ENCODE results near the gene EFCAB11. TPM values are rescaled to one million over a fixed set of nuclear protein-coding genes. Genes with fewer than 3 reads are reported as not detected.
A peak's percentile ranks its signal among the peaks of the same experiment; 100 is the strongest.

Gene EFCAB11
- total and polyA plus RNA-seq, 2 of the 4 experiments (the other 2 are of a cell fraction), result 2.2 to 5.3 TPM

- peak overlapping the region; percentile 88 for H4K5ac ChIP-seq (ENCODE audit: low read depth, low read length)
- peak overlapping the region; percentile 45 for H3K14ac ChIP-seq (replicated peaks; ENCODE audit: low read depth, low read length)
- intact Hi-C loops (cut with micrococcal nuclease), result loop anchor here (2.0 to 10.0 kb wide), 4 partner anchors 99 to 494 kb away; partner anchors contain the start of gene FOXN3
- no peaks in the 10 kb centered on the region for H3K27me3 ChIP-seq (ENCODE audit: control insufficient read depth, insufficient read depth, low read length)
- peak overlapping the region; percentile 97 for H2BK120ac ChIP-seq (ENCODE audit: low read depth, low read length)
- H3K4ac ChIP-seq (ENCODE audit: low read depth, low read length), result peak overlapping the region; percentile 97
- peak overlapping the region; percentile 97 for H4K91ac ChIP-seq (ENCODE audit: insufficient read depth, low read depth, low read length)
- no peaks in the 10 kb centered on the region for H4K20me1 ChIP-seq (ENCODE audit: insufficient read depth, low read length)
- H3K4me1 ChIP-seq (ENCODE audit: control insufficient read depth, insufficient read depth, low read length), result peaks cover 25% of the 10 kb centered on the region
- peak overlapping the region; percentile 65; the same call in 2 of the 3 replicates for H2BK15ac ChIP-seq (ENCODE audit: low read depth, low read length)
- dilution Hi-C loops (cut with HindIII; ENCODE audit: low sequenced_read_pairs, unreplicated experiment), result no loop called here
- ChIA-PET POLR2A (ENCODE audit: unreplicated experiment) (no interaction called here), CTCF (interaction anchor here (0.7 to 1.0 kb wide), 2 partner anchors 607 to 870 kb away, joined by 3 to 4 read pairs; no protein-coding TSS in a partner anchor)
- H3K56ac ChIP-seq (ENCODE audit: extremely low read depth, insufficient read depth, low read length), result peak overlapping the region; percentile 79
- H3K9me1 ChIP-seq (ENCODE audit: insufficient read depth, low read length), result peaks cover 14% of the 10 kb centered on the region
- peak overlapping the region; percentile 75 for H3K9ac ChIP-seq (ENCODE audit: low read depth, low read length)
- in situ Hi-C loops (cut with MboI; ENCODE audit: low sequenced_read_pairs), result loop anchor here (5.0 to 10.0 kb wide), 3 partner anchors 294 to 866 kb away; no protein-coding TSS in a partner anchor
- peaks cover 8 to 13% of the 10 kb centered on the region in 2 experiments; a peak in 1 of 4 replicates for H3K79me1 ChIP-seq (ENCODE audit: low read depth in 1 of 2, low read length in 2 of 2)
- peak overlapping the region; percentile 95 for H2BK5ac ChIP-seq (ENCODE audit: low read depth, low read length, poor library complexity, severe bottlenecking)
- DNase-seq (peak; percentile 75), ATAC-seq (ENCODE audit: low read depth) (peak; percentile 59)
- H2AK9ac ChIP-seq (replicated peaks; ENCODE audit: low read depth, low read length, poor library complexity), result peak overlapping the region; percentile 58
- peak overlapping the region; percentile 60 for H2AFZ ChIP-seq (replicated peaks; ENCODE audit: low read length, poor library complexity)
- no peaks in the 10 kb centered on the region for H3K9me3 ChIP-seq (ENCODE audit: control insufficient read depth, insufficient read depth, low read length)
- TF ChIP-seq CEBPB (IDR thresholded peaks at IDR 0.05; ENCODE audit: low read depth, low read length) (no peak), USF2 (IDR thresholded peaks at IDR 0.05; ENCODE audit: low read depth, low read length) (peak; percentile 48)
- 83% methylated on average over 1 of the region's 11 CpGs; no CpG with 5 or more reads in 1 of the 2 experiments for WGBS, 2 experiments (ENCODE audit: extremely low coverage in 2 of 2, insufficient read length in 1 of 2)
- peak overlapping the region; percentile 96 for H2BK20ac ChIP-seq (ENCODE audit: low read depth, low read length)
- peak overlapping the region; percentile 63 for H2AK5ac ChIP-seq (ENCODE audit: low read depth, low read length)
- no peaks in the 10 kb centered on the region for H3K36me3 ChIP-seq (ENCODE audit: control insufficient read depth, insufficient read depth, low read length)
- H4K8ac ChIP-seq (ENCODE audit: low read depth in 2 of 2, low read length in 2 of 2), result peak overlapping the region; percentile 88 to 93
- BruUV-seq (replicated peaks), result no TSS peak
- no peak overlapping the region for H3K4me3 ChIP-seq (ENCODE audit: insufficient read depth, low read depth, low read length)
- H3K23ac ChIP-seq (ENCODE audit: low read depth, low read length), result peak overlapping the region; percentile 57
- peak overlapping the region; percentile 91 for H3K18ac ChIP-seq (ENCODE audit: low read depth, low read length)
- peak overlapping the region; percentile 58 for H3K4me2 ChIP-seq (ENCODE audit: low read depth, low read length)
- peak overlapping the region; percentile 98 for H3K27ac ChIP-seq (ENCODE audit: insufficient read depth, low read length)
Observed at GRCh38 chr14:89911010-89911919, 43.3 kb downstream of the EFCAB11 start.
